Endothelial cell (in vitro differentiated cells): ENCODE results near the gene NUP98. TPM values are rescaled to one million over a fixed set of nuclear protein-coding genes. Genes with fewer than 3 reads are reported as not detected.

Experiments used
- DNase-seq: peaks from one replicate; pipeline ENCODE4 v3.0.0; 2021; ENCODE audit warnings: low spot score
- H3K27ac Mint-ChIP-seq: one replicate; pipeline ENCODE4 v1.8.0; 2021; ENCODE audit warnings: mixed read lengths, inconsistent platforms; ENCODE audit not compliant: unreplicated experiment
- H3K27me3 Mint-ChIP-seq: one replicate; pipeline ENCODE4 v1.8.0; 2021; ENCODE audit warnings: mild to moderate bottlenecking, moderate library complexity, mixed read lengths, inconsistent platforms; ENCODE audit not compliant: unreplicated experiment
- H3K36me3 Mint-ChIP-seq: one replicate; pipeline ENCODE4 v1.8.0; 2021; ENCODE audit warnings: mild to moderate bottlenecking, low read depth, mixed read lengths, inconsistent platforms; ENCODE audit not compliant: unreplicated experiment
- H3K4me1 Mint-ChIP-seq: one replicate; pipeline ENCODE4 v1.8.0; 2021; ENCODE audit warnings: mild to moderate bottlenecking, mixed read lengths, inconsistent platforms; ENCODE audit not compliant: unreplicated experiment
- H3K4me3 Mint-ChIP-seq: one replicate; pipeline ENCODE4 v1.8.0; 2021; ENCODE audit warnings: mild to moderate bottlenecking, mixed read lengths, inconsistent platforms; ENCODE audit not compliant: unreplicated experiment
- H3K9me3 Mint-ChIP-seq: one replicate; pipeline ENCODE4 v1.8.0; 2021; ENCODE audit warnings: mixed read lengths, inconsistent platforms; ENCODE audit not compliant: unreplicated experiment
- total RNA-seq: library from RNA; stranded (reverse); fragmentation: NEBNext Ultra II Directional; extraction: Animal tissue kit (Norgen Biotek cat#: 25700); gene quantifications from one replicate; pipeline ENCODE4 v1.2.1, GENCODE V29; 2021; ENCODE audit not compliant: unreplicated experiment
- TF ChIP-seq, protein P1 (sequence below): fragments of 200-600 bp; sonication (generic); IDR thresholded peaks from one replicate; pipeline ENCODE4 v1.5.0; 2021; ENCODE audit warnings: antibody characterized with exemption; ENCODE audit not compliant: unreplicated experiment

Gene NUP98
- total RNA-seq, 1 donor from 2014 or later, result 59.9 TPM

DNA sequence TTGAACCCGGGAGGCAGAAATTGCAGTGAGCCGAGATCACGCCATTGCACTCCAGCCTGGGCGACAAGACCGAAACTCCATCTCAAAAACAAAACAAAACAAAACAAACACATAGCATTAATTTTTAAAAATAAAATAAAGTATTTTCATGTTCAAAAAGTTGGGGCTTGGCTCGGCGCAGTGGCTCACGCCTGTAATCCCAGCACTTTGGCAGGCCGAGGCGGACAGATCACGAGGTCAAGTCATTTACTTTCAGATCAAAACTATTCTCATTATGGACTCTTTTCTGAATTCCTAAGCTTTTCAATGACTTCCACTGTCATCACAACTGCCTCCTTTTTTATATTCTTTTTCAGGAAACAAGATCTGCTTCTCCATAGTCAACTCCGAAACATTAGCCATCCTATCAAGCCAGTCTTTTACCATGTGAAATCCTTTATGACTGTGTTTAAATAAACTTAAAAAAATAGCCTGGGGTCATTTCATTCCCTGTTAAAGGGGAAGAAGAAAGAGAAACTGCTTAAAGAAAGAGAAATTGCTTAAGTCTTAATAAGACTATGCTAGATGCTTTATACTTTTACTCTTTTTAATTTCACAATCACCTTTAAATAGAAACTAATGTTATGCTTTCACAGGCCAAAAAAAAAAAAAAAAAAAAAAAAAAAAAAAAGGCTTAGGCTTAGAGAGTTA is 113.1 kb downstream of the NUP98 start:
- no peak overlapping the region for H3K27ac Mint-ChIP-seq
- H3K4me1 Mint-ChIP-seq, result no peaks in the 10 kb centered on the region
- no peaks in the 10 kb centered on the region for H3K9me3 Mint-ChIP-seq
- no peak overlapping the region for H3K4me3 Mint-ChIP-seq
- no peak for DNase-seq
- TF ChIP-seq, protein P1, sequence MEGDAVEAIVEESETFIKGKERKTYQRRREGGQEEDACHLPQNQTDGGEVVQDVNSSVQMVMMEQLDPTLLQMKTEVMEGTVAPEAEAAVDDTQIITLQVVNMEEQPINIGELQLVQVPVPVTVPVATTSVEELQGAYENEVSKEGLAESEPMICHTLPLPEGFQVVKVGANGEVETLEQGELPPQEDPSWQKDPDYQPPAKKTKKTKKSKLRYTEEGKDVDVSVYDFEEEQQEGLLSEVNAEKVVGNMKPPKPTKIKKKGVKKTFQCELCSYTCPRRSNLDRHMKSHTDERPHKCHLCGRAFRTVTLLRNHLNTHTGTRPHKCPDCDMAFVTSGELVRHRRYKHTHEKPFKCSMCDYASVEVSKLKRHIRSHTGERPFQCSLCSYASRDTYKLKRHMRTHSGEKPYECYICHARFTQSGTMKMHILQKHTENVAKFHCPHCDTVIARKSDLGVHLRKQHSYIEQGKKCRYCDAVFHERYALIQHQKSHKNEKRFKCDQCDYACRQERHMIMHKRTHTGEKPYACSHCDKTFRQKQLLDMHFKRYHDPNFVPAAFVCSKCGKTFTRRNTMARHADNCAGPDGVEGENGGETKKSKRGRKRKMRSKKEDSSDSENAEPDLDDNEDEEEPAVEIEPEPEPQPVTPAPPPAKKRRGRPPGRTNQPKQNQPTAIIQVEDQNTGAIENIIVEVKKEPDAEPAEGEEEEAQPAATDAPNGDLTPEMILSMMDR, result no peak
- no peaks in the 10 kb centered on the region for H3K27me3 Mint-ChIP-seq
- peaks cover 46% of the 10 kb centered on the region for H3K36me3 Mint-ChIP-seq

DNA sequence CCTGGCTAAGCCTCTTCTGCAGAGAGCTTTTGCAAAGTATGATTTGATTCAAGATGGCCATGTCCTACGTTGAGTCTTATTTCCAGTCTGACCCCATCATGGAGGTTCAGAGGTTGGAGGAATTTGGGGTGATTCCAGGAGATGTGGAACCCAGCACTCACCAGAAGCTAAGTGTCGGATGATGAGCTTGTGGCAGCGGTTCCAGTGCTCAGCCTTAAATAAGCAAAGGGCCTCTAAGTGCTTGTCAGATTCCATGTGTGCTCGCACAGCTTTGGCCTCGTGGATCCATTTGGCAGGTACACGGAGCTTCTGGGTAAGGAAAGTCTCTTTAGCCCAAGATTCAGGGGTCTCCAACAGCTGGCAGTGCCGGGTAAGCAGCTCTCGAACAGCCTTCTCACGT is 114.3 kb downstream of the NUP98 start:
- H3K9me3 Mint-ChIP-seq, result no peaks in the 10 kb centered on the region
- H3K27ac Mint-ChIP-seq, result no peak overlapping the region
- H3K4me1 Mint-ChIP-seq, result no peaks in the 10 kb centered on the region
- H3K27me3 Mint-ChIP-seq, result no peaks in the 10 kb centered on the region
- TF ChIP-seq, protein P1, result no peak
- DNase-seq, result no peak
- H3K36me3 Mint-ChIP-seq, result peaks cover 53% of the 10 kb centered on the region
- H3K4me3 Mint-ChIP-seq, result no peak overlapping the region

DNA sequence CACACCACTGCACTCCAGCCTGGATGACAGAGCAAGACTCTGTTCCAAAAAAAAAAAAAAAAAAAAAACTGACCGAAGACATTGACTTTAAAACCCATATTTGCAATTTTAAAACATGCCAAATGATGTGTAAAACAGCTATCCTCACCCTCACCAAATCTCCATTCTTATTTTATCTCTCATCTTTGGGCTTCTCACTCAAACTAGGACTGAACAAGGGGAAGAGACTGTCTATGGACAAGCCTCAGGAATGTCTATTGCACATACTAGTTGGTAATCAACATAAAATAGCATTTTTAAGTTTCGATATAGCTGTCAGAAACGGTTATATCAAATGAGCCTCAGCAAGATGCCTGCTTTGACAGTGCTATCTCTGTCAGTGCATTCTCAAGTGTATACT is 118.3 kb downstream of the NUP98 start:
- no peak for DNase-seq
- TF ChIP-seq, protein P1, result no peak
- H3K27ac Mint-ChIP-seq, result no peak overlapping the region

DNA sequence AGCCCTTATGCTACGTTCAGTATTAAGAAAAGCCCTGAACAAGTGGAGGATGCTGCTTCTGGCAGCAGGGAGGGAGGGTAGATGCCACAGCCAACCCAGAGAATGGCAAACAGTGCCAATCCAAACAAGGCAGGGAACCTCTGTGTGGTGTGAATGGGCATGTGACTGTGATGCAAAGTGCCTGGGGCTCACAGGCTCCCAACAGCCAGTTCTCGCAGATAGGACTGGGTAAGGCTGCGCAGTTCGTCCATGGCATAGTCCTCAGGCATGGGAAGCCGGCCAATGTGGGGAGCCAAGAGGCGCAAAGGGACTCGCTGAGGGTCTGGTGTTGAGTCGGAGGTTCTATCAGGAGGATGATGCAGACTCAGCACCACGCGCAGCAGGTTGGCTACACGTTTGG is 121.4 kb downstream of the NUP98 start:
- peak overlapping the region; percentile 53 for H3K4me3 Mint-ChIP-seq
- no peak overlapping the region for H3K27ac Mint-ChIP-seq
- H3K27me3 Mint-ChIP-seq, result no peaks in the 10 kb centered on the region
- DNase-seq, result no peak
- peaks cover 55% of the 10 kb centered on the region for H3K36me3 Mint-ChIP-seq
- H3K4me1 Mint-ChIP-seq, result no peaks in the 10 kb centered on the region
- TF ChIP-seq, protein P1, result no peak
- H3K9me3 Mint-ChIP-seq, result no peaks in the 10 kb centered on the region

More for the DNA sequence above, 118.3 kb downstream of the NUP98 start:
- Mint-ChIP-seq H3K36me3 (peaks cover 61% of the 10 kb centered on the region), H3K4me3 (no peak overlapping the region), H3K27me3 (no peaks in the 10 kb centered on the region), H3K4me1 (no peaks in the 10 kb centered on the region), H3K9me3 (no peaks in the 10 kb centered on the region)

DNA sequence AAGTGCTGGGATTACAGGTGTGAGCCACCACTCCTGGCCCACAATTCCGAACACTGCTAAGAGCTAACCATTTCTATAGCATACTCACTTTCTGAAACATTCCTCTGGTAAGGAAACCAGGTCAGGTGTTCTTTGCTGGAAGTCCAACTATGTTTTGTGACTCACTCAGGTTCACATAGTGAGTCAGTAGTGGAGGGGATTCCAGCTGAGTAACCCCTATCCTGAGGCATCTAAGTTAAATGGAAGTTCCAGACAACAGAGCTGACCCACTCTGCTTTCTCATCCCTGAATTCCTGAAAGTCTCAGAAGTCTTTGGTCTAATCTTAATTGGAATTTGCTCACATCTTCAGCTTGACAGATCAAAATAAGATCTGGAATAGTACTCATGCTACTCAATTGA is 123.2 kb downstream of the NUP98 start:
- no peak overlapping the region for H3K27ac Mint-ChIP-seq
- TF ChIP-seq, protein P1, result no peak
- H3K9me3 Mint-ChIP-seq, result no peaks in the 10 kb centered on the region
- peaks cover 3% of the 10 kb centered on the region for H3K27me3 Mint-ChIP-seq
- H3K4me3 Mint-ChIP-seq, result no peak overlapping the region
- H3K4me1 Mint-ChIP-seq, result no peaks in the 10 kb centered on the region
- DNase-seq, result no peak
- H3K36me3 Mint-ChIP-seq, result peaks cover 49% of the 10 kb centered on the region
